ENCODE results near the gene TRPM1. TPM values are rescaled to one million over a fixed set of nuclear protein-coding genes. Genes with fewer than 3 reads are reported as not detected.

Gene TRPM1
- total and polyA plus RNA-seq, 9 of the 15 experiments (the other 6 are each of a cell fraction or from before 2014, with no cell fraction given) = 0.01 to 0.06 (median 0.03) TPM; not detected in 5

DNA sequence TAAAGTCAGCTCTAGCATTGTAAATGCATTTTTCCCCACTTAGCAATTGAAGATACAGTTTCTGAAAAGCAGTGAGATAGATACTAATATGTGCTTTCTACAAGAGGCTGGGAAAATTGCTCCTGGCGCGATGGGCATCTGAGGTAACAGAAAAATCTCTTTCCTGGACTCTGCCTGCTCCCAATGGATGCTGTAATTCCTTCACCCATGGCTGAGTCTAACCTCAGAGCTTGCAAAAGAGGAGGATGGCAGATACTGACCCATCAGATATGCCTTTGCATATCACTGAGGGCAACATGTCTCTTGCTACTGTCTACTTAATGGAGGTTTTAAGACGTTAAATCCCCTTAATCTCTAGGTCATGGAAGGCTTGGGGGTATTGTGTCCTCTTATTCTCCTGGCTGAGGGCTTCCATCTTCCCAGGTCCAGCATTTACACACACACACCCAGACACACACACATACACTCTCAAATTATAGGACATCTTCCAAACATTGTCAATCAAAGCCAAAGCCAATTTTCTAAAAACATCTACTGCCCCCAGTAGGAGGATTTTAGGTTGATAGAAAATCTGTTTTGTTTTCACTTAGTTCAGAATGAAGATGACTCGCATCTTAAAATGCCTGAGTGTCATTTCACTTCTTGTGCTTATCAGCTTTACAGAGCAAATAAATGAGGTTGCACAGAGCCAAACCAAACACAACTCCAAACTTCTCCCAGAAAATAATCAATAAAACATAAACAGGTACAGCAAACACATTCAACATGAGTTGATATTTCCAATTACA, 2.4 kb downstream of the TRPM1 start (continued):
- TF ChIP-seq PKNOX1 (IDR thresholded peaks at IDR 0.05) (0 out of 2 replicates have a peak, but pooled peaks have one; percentile 24), RAD21 (CRISPR knock-in tag; conservative IDR thresholded peaks at IDR 0.05 in 1 of 2, IDR thresholded peaks at IDR 0.05 in 1 of 2) (peak in 1 of 2 experiments; percentile 35; a peak in 2 of 4 replicates), ILF3 (IDR thresholded peaks at IDR 0.05; ENCODE audit: borderline replicate concordance) (no peak)
- TF ChIP-seq, protein P1, sequence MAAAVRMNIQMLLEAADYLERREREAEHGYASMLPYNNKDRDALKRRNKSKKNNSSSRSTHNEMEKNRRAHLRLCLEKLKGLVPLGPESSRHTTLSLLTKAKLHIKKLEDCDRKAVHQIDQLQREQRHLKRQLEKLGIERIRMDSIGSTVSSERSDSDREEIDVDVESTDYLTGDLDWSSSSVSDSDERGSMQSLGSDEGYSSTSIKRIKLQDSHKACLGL (CRISPR knock-in tag; IDR thresholded peaks at IDR 0.05; ENCODE audit: borderline replicate concordance, poor library complexity, severe bottlenecking) = no peak

GRCh38 chr15:31098491-31098917, 3.0 kb downstream of the TRPM1 start:
- in situ Hi-C loops (cut with MboI) = no loop called here
- H3K9me1 ChIP-seq (ENCODE audit: control insufficient read depth, insufficient read depth, low read length) = no peaks in the 10 kb centered on the region
- H3K4me1 ChIP-seq (replicated peaks in 1 of 2; ENCODE audit: control insufficient read depth in 2 of 2, insufficient read depth in 2 of 2, low read length in 2 of 2) = peaks cover 0 to 5% of the 10 kb centered on the region in 2 experiments; a peak in 1 of 5 replicates
- FAIRE-seq (no peak), ATAC-seq (no peak), DNase-seq (ENCODE audit: extremely low read depth in 1 of 4, low spot score in 3 of 4) (no peak)
- ChIA-PET CTCF (ENCODE audit: low intra/inter-chr PET ratio) (no interaction called here), POLR2A (no interaction called here)
- H3K27me3 ChIP-seq (ENCODE audit: control insufficient read depth in 2 of 2, insufficient read depth in 2 of 2, low read length in 2 of 2) = peaks cover 10 to 44% of the 10 kb centered on the region in 2 experiments
- intact Hi-C loops (cut with micrococcal nuclease) = no loop called here
- WGBS (ENCODE audit: insufficient coverage, low coverage, missing lambda C conversion rate) = 0% methylated on average over 6 of the region's 6 CpGs
- no peaks in the 10 kb centered on the region for H3K9me3 ChIP-seq (replicated peaks; ENCODE audit: control insufficient read depth, insufficient read depth, low read depth, low read length)
- no peak overlapping the region for H3K4me2 ChIP-seq (ENCODE audit: insufficient read depth, low read length)
- no peak overlapping the region for H3K27ac ChIP-seq (ENCODE audit: extremely low read depth, low read depth, low read length)
- H4K20me1 ChIP-seq (replicated peaks; ENCODE audit: control insufficient read depth, insufficient read depth, low read length) = peaks cover 6% of the 10 kb centered on the region; the same call in 1 of the 2 replicates
- H3K79me2 ChIP-seq (ENCODE audit: control insufficient read depth, insufficient read depth, low read length) = no peaks in the 10 kb centered on the region
- H2AFZ ChIP-seq (ENCODE audit: low read depth, low read length) = no peak overlapping the region
- no peak overlapping the region for H3K4me3 ChIP-seq
- H3K36me3 ChIP-seq (ENCODE audit: control insufficient read depth, insufficient read depth, low read length) = no peaks in the 10 kb centered on the region
- no peak overlapping the region for H3K9ac ChIP-seq (ENCODE audit: insufficient read depth in 1 of 2, low read depth in 2 of 2, low read length in 2 of 2)
- no TSS peak for BruUV-seq (replicated peaks)
- TF ChIP-seq E4F1 (CRISPR knock-in tag; IDR thresholded peaks at IDR 0.05; ENCODE audit: borderline replicate concordance) (no peak), NBN (IDR thresholded peaks at IDR 0.05; ENCODE audit: low read depth) (no peak), SP1 (CRISPR knock-in tag; IDR thresholded peaks at IDR 0.05) (no peak), ZHX1 (conservative IDR thresholded peaks at IDR 0.05; ENCODE audit: low read length) (no peak), MAZ (CRISPR knock-in tag; conservative IDR thresholded peaks at IDR 0.05 in 1 of 2, IDR thresholded peaks at IDR 0.05 in 1 of 2) (no peak), MAFG (tag; conservative IDR thresholded peaks at IDR 0.05) (no peak)
- TF ChIP-seq, protein P2, sequence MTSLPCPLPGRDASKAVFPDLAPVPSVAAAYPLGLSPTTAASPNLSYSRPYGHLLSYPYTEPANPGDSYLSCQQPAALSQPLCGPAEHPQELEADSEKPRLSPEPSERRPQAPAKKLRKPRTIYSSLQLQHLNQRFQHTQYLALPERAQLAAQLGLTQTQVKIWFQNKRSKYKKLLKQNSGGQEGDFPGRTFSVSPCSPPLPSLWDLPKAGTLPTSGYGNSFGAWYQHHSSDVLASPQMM (CRISPR knock-in tag; IDR thresholded peaks at IDR 0.05) = no peak
